ENCODE results near the gene ELP1. TPM values are rescaled to one million over a fixed set of nuclear protein-coding genes. Genes with fewer than 3 reads are reported as not detected.

The ELP1 gene
- total and polyA plus RNA-seq, 4 donors, result 4.3 to 20.0 (median 16.7) TPM

DNA sequence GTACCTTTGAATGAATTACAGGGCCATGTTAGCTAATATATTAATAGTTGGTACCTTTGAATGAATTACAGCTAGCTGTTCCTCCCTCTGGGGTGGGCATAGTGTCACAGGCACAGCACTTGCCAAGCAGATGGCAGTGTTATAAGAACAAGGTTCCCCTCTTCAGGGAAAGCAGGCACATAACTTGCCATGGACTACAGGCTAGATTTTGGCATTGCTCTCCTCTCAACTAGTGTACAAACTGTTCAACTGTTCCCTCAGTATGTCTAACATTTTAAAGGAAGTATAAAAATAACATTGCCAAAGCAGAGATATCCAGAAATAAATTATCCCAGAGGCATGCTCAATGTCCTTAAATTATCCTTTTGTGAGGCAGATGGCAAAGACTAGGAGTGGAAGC, 34.0 kb upstream of the ELP1 start:
- intact Hi-C loops (cut with DNase I), result loop anchor here in 1 of 2 donors (10.0 kb wide), 1 partner anchor 63 kb away; no protein-coding TSS in a partner anchor
- Histone ChIP-seq H3K4me3 (ENCODE audit: low read length in 2 of 2) (no peak overlapping the region), H3K4me1 (ENCODE audit: control insufficient read depth in 1 of 2, insufficient read depth in 2 of 2, low read length in 2 of 2) (peaks cover 2 to 5% of the 10 kb centered on the region in 2 donors), H3K9me3 (ENCODE audit: control insufficient read depth, low read length) (no peaks in the 10 kb centered on the region), H3K27me3 (ENCODE audit: control insufficient read depth in 1 of 2, insufficient read depth in 2 of 2, low read length in 1 of 2) (no peaks in the 10 kb centered on the region), H3K27ac (ENCODE audit: low read depth in 1 of 2, low read length in 2 of 2) (no peak overlapping the region), H3K36me3 (ENCODE audit: control insufficient read depth in 1 of 2, insufficient read depth in 2 of 2, low read length in 1 of 2) (peaks cover 0 to 2% of the 10 kb centered on the region in 2 donors)
- ATAC-seq (ENCODE audit: low FRiP score), result no peak
- no peak for DNase-seq

DNA sequence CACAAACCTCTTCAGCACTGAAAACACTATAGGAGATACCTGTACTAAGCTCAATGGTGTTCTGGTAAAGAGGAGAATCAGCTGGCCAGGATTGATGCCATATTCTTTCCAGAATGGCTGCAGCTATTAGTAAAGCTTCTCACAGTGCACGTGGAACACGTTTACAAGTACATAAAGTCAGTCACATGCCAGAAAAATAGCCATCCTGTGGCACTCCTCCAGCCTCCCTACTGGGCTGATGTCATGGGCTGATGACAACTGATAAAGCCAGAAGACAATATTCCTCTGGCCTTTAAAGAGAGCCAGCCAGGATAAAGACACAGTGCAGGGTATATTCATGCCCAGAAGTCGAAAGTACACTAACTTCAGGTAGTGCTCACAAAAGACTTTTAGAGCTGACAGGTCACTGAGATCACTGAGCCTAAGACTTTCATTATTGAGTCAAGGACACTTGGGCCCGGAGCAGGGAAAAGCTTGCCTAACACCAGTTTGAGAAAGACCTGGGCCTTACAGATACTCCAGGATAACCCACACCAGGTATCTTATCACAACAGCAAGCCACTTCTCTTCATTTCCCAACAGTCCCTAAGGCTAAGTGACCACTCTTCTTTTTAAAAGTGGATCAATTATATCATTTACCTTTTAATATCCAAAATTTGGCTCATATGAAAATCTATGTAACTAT, 29.7 kb upstream of the ELP1 start:
- ATAC-seq (ENCODE audit: low FRiP score) (no peak), DNase-seq (no peak)
- no peaks in the 10 kb centered on the region for H3K27me3 ChIP-seq (ENCODE audit: control insufficient read depth in 1 of 2, insufficient read depth in 2 of 2, low read length in 1 of 2)
- 68 to 71% methylated on average over 4 of the region's 4 CpGs for WGBS, 2 donors
- H3K27ac ChIP-seq (ENCODE audit: low read depth in 1 of 2, low read length in 2 of 2), result no peak overlapping the region
- intact Hi-C loops (cut with DNase I), result loop anchor here in 1 of 2 donors (10.0 kb wide), 1 partner anchor 59 kb away; no protein-coding TSS in a partner anchor
- H3K4me1 ChIP-seq (ENCODE audit: control insufficient read depth in 1 of 2, insufficient read depth in 2 of 2, low read length in 2 of 2), result peaks cover 2 to 4% of the 10 kb centered on the region in 2 donors
- H3K36me3 ChIP-seq (ENCODE audit: control insufficient read depth in 1 of 2, insufficient read depth in 2 of 2, low read length in 1 of 2), result peaks cover 0 to 4% of the 10 kb centered on the region in 2 donors
- H3K4me3 ChIP-seq (ENCODE audit: low read length in 2 of 2), result no peak overlapping the region
- no peaks in the 10 kb centered on the region for H3K9me3 ChIP-seq (ENCODE audit: control insufficient read depth, low read length)

DNA sequence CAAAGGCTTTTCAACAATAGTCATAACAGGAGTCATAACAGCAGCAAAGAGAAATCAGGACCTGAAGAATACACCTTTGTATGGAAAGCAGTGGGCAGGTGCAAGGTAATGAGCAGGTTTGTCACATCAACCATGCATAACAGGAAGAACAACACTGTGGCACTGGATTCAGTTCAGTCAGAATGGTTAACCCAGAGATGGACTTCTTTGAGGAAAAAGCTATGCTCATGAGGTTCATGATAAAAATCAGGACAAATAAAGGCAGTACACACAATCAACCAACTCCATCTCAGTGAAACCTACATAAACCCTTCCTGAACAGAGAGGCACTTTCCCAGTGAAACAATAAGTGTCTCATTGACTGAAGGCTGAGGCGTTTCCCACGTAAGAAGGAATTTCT, 27.2 kb upstream of the ELP1 start:
- peaks cover 0 to 4% of the 10 kb centered on the region in 2 donors for H3K36me3 ChIP-seq (ENCODE audit: control insufficient read depth in 1 of 2, insufficient read depth in 2 of 2, low read length in 1 of 2)
- no peaks in the 10 kb centered on the region for H3K27me3 ChIP-seq (ENCODE audit: control insufficient read depth in 1 of 2, insufficient read depth in 2 of 2, low read length in 1 of 2)
- H3K4me1 ChIP-seq (ENCODE audit: control insufficient read depth in 1 of 2, insufficient read depth in 2 of 2, low read length in 2 of 2), result no peaks in the 10 kb centered on the region
- no peak overlapping the region for H3K4me3 ChIP-seq (ENCODE audit: low read length in 2 of 2)
- intact Hi-C loops (cut with DNase I), result loop anchor here in 1 of 2 donors (10.0 kb wide), 1 partner anchor 56 kb away; no protein-coding TSS in a partner anchor
- ATAC-seq (ENCODE audit: low FRiP score), result no peak
- H3K9me3 ChIP-seq (ENCODE audit: control insufficient read depth, low read length), result no peaks in the 10 kb centered on the region
- WGBS, 2 donors, result 93 to 95% methylated on average over 2 of the region's 2 CpGs
- DNase-seq, result no peak
- H3K27ac ChIP-seq (ENCODE audit: low read depth in 1 of 2, low read length in 2 of 2), result no peak overlapping the region

DNA sequence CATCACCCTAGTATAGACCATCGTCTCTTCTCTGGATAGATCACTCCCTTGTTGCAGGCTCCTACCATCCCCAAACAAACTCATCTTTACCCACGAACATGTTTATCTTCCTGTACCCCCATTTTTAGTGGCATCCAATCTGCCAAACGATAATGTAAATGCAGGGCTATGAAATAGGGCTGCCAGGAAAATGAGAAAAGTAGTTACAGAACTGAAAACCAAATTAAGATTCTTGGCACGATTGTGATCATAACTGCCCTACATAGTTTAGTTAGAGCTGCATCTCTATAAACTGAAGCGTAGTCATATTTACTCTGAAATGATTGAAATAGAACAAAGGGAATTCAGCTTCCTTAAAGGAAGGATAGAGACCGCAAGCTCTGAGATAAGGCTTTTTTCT, 26.4 kb upstream of the ELP1 start:
- intact Hi-C loops (cut with DNase I), result loop anchor here in 1 of 2 donors (10.0 kb wide), 1 partner anchor 56 kb away; no protein-coding TSS in a partner anchor
- H3K27ac ChIP-seq (ENCODE audit: low read depth in 1 of 2, low read length in 2 of 2), result no peak overlapping the region
- peaks cover 0 to 4% of the 10 kb centered on the region in 2 donors for H3K36me3 ChIP-seq (ENCODE audit: control insufficient read depth in 1 of 2, insufficient read depth in 2 of 2, low read length in 1 of 2)
- no peaks in the 10 kb centered on the region for H3K27me3 ChIP-seq (ENCODE audit: control insufficient read depth in 1 of 2, insufficient read depth in 2 of 2, low read length in 1 of 2)
- DNase-seq (no peak), ATAC-seq (ENCODE audit: low FRiP score) (no peak)
- H3K9me3 ChIP-seq (ENCODE audit: control insufficient read depth, low read length), result no peaks in the 10 kb centered on the region
- 69% methylated on average over 6 of the region's 6 CpGs for WGBS, 2 donors
- no peak overlapping the region for H3K4me3 ChIP-seq (ENCODE audit: low read length in 2 of 2)
- no peaks in the 10 kb centered on the region for H3K4me1 ChIP-seq (ENCODE audit: control insufficient read depth in 1 of 2, insufficient read depth in 2 of 2, low read length in 2 of 2)

DNA sequence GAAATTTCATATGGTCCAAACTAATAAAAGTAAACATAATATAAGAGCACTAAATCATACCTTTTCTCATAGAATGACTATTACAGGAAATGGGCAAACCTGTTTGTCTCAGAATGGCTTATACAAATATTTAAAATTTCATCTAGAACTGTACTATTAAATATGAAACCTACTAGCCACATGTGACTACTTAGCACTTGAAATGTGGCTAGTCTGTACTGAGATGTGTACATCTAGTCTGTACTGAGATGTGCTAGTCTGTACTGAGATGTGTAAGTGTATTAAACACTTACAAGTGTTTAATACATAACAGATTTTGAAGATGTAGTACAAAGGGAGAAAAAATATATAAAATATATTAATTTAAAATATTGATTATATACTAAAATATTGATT, 22.7 kb upstream of the ELP1 start:
- Histone ChIP-seq H3K27me3 (ENCODE audit: control insufficient read depth in 1 of 2, insufficient read depth in 2 of 2, low read length in 1 of 2) (no peaks in the 10 kb centered on the region), H3K4me1 (ENCODE audit: control insufficient read depth in 1 of 2, insufficient read depth in 2 of 2, low read length in 2 of 2) (no peaks in the 10 kb centered on the region), H3K9me3 (ENCODE audit: control insufficient read depth, low read length) (no peaks in the 10 kb centered on the region), H3K36me3 (ENCODE audit: control insufficient read depth in 1 of 2, insufficient read depth in 2 of 2, low read length in 1 of 2) (no peaks in the 10 kb centered on the region), H3K4me3 (ENCODE audit: low read length in 2 of 2) (no peak overlapping the region), H3K27ac (ENCODE audit: low read depth in 1 of 2, low read length in 2 of 2) (no peak overlapping the region)
- intact Hi-C loops (cut with DNase I), result loop anchor here in 1 of 2 donors (10.0 kb wide), 1 partner anchor 772 kb away; no protein-coding TSS in a partner anchor
- no peak for ATAC-seq (ENCODE audit: low FRiP score)
- DNase-seq, result no peak

DNA sequence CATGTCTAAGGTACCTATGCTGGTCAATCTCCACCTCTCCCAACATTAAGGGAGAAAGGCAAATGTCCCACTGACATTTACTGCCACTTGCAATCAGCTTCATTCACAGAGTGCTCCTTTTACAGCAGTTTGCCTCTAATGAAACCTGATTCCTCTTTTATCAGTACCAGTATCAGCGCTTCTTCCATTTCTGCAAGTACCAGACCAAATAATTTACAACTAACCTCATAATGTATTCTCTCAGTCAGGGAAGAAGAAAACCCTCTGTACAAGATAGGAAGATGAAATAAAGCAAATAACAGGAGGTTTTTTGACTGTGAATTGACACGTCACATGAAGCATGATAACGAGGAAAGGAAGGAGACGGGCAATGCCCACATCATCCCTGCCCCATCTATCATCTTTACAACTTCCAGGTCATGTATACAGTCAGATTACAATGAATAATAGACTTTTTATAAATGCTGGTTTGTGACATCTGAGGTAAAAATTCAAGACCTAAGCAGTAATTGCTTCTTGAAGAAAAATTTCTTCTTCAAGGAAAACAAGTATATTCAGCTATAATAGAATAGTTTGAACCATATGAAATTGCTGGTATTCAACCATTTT, 22.2 kb upstream of the ELP1 start:
- 90% methylated on average over 4 of the region's 4 CpGs for WGBS, 2 donors
- intact Hi-C loops (cut with DNase I), result loop anchor here in 1 of 2 donors (10.0 kb wide), 1 partner anchor 771 kb away; no protein-coding TSS in a partner anchor
- no peak for ATAC-seq (ENCODE audit: low FRiP score)

DNA sequence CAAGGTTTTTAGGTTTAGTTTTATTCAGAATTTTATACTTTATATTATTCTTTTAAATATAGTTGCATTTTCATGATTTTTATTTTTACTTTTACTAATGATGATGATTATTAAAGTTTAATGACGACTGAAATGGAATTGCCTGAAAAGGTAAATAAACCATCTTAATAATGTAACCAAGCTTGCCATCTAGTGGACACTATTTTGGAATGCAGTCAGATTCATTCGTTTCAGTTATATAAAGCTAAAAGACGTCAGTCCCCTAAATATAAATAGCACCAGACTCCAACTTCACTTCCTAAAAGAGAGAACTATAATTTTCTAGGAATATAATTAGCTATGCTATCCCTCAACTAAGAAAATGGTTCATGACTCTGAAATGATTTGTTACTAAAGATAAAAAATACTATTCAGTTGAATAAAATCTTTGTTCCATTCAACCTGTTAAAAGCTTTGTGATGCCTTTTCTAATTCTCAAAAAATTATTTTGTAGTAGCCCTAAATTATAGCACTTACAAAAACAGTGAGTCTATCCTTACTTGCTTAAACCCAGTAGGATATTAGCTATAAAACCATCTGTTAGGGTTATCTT, 20.2 kb upstream of the ELP1 start:
- no peaks in the 10 kb centered on the region for H3K9me3 ChIP-seq (ENCODE audit: control insufficient read depth, low read length)
- WGBS, 2 donors, result 0 to 1% methylated on average over 3 of the region's 3 CpGs
- H3K27me3 ChIP-seq (ENCODE audit: control insufficient read depth in 1 of 2, insufficient read depth in 2 of 2, low read length in 1 of 2), result no peaks in the 10 kb centered on the region
- no peak overlapping the region for H3K4me3 ChIP-seq (ENCODE audit: low read length in 2 of 2)
- ATAC-seq (ENCODE audit: low FRiP score) (peak; percentile 69), DNase-seq (no peak)
- no peak overlapping the region for H3K27ac ChIP-seq (ENCODE audit: low read depth in 1 of 2, low read length in 2 of 2)
- H3K4me1 ChIP-seq (ENCODE audit: control insufficient read depth in 1 of 2, insufficient read depth in 2 of 2, low read length in 2 of 2), result no peaks in the 10 kb centered on the region
- H3K36me3 ChIP-seq (ENCODE audit: control insufficient read depth in 1 of 2, insufficient read depth in 2 of 2, low read length in 1 of 2), result no peaks in the 10 kb centered on the region
- intact Hi-C loops (cut with DNase I), result loop anchor here (5.0 to 10.0 kb wide), 2 partner anchors 769 to 1312 kb away; no protein-coding TSS in a partner anchor

More for the DNA sequence above, 22.2 kb upstream of the ELP1 start:
- no peaks in the 10 kb centered on the region for H3K4me1 ChIP-seq (ENCODE audit: control insufficient read depth in 1 of 2, insufficient read depth in 2 of 2, low read length in 2 of 2)
- H3K4me3 ChIP-seq (ENCODE audit: low read length in 2 of 2), result no peak overlapping the region
- no peak overlapping the region for H3K27ac ChIP-seq (ENCODE audit: low read depth in 1 of 2, low read length in 2 of 2)
- no peaks in the 10 kb centered on the region for H3K36me3 ChIP-seq (ENCODE audit: control insufficient read depth in 1 of 2, insufficient read depth in 2 of 2, low read length in 1 of 2)
- H3K9me3 ChIP-seq (ENCODE audit: control insufficient read depth, low read length), result no peaks in the 10 kb centered on the region
- H3K27me3 ChIP-seq (ENCODE audit: control insufficient read depth in 1 of 2, insufficient read depth in 2 of 2, low read length in 1 of 2), result no peaks in the 10 kb centered on the region
- no peak for DNase-seq

DNA sequence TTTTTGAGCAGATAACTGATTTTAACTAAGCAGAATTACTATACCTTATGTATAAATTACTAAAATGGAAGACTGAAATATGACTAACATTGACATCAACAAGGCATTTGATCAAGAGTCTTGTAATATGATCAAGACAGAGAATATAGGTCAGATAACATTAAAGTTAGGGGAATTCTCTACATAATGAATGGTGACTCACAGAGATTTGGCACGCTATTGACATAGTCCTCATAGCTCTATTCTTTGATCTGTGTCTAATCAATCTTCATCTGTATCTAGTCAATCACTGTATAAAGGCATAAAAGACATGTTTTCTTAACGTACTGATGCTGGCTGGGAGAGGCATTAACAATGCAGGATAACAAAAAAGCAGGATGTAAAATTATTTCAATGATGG, 17.7 kb upstream of the ELP1 start:
- Histone ChIP-seq H3K4me1 (ENCODE audit: control insufficient read depth in 1 of 2, insufficient read depth in 2 of 2, low read length in 2 of 2) (no peaks in the 10 kb centered on the region), H3K9me3 (ENCODE audit: control insufficient read depth, low read length) (no peaks in the 10 kb centered on the region), H3K4me3 (ENCODE audit: low read length in 2 of 2) (no peak overlapping the region), H3K27ac (ENCODE audit: low read depth in 1 of 2, low read length in 2 of 2) (no peak overlapping the region), H3K36me3 (ENCODE audit: control insufficient read depth in 1 of 2, insufficient read depth in 2 of 2, low read length in 1 of 2) (no peaks in the 10 kb centered on the region), H3K27me3 (ENCODE audit: control insufficient read depth in 1 of 2, insufficient read depth in 2 of 2, low read length in 1 of 2) (no peaks in the 10 kb centered on the region)
- WGBS, 2 donors, result 82 to 87% methylated on average over 2 of the region's 2 CpGs
- DNase-seq (no peak), ATAC-seq (ENCODE audit: low FRiP score) (no peak)
- intact Hi-C loops (cut with DNase I), result loop anchor here (5.0 to 10.0 kb wide), 2 partner anchors 767 to 1309 kb away; no protein-coding TSS in a partner anchor
